WERI-Rb-1 (cell line): ENCODE measurements around the gene SEMA3C.

Experiments used
- DNase-seq: peaks from one replicate; pipeline ENCODE4 v3.0.0-alpha.2; 2020
- H3K27ac ChIP-seq: fragments of 250-450 bp; sonication (Bioruptor Pico); 2 replicates; pipeline ENCODE4 v1.5.1; 2020; ENCODE audit warnings: mild to moderate bottlenecking, moderate library complexity
- H3K27me3 ChIP-seq: fragments of 250-450 bp; sonication (Bioruptor Pico); 2 replicates; pipeline ENCODE4 v1.5.1; 2021; ENCODE audit warnings: mild to moderate bottlenecking, low read depth, moderate library complexity; ENCODE audit not compliant: insufficient read depth, severe bottlenecking
- H3K36me3 ChIP-seq: fragments of 250-450 bp; sonication (Bioruptor Pico); 2 replicates; pipeline ENCODE4 v1.5.1; 2020; ENCODE audit warnings: mild to moderate bottlenecking, moderate library complexity
- H3K4me3 ChIP-seq: 2 replicates; pipeline ENCODE4 v1.5.1; 2011; ENCODE audit warnings: low read depth, mild to moderate bottlenecking, control low read depth, low read length
- H3K9me3 ChIP-seq: fragments of 250-450 bp; sonication (Bioruptor Pico); 2 replicates; pipeline ENCODE4 v1.5.1; 2021; ENCODE audit warnings: mild to moderate bottlenecking, moderate library complexity; ENCODE audit not compliant: severe bottlenecking
- CTCF ChIP-seq: IDR thresholded peaks from 2 replicates; pipeline ENCODE4 v1.5.1; 2011; ENCODE audit warnings: low read depth, mild to moderate bottlenecking, control low read depth, inconsistent platforms, low read length

The SEMA3C gene

DNA sequence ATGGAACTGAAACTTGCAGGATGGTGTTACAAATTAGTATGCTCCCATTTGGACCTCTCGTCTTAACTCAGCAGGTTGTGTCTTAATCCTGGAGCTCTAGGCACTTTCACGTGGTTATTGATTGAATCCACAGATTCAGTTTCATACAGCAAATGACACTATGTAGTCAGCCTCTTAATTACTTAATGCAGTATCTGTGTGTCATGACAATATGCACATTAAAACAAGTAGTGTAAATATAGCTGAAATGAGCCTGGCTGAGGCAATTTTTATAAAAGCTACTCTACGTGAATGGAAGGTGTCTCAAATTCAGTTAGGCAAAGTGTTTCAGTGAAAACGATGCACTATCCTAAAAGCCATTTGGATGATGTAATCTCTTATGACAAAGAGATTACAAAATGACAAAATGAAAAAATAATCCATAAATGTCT lies 193.7 kb downstream of the SEMA3C start:
- peak; percentile 21 for DNase-seq
- Histone ChIP-seq H3K4me3 (no peak overlapping the region), H3K27ac (peak overlapping the region; percentile 9), H3K9me3 (no peaks in the 10 kb centered on the region), H3K27me3 (no peaks in the 10 kb centered on the region), H3K36me3 (no peaks in the 10 kb centered on the region)
- no peak for TF ChIP-seq CTCF

DNA sequence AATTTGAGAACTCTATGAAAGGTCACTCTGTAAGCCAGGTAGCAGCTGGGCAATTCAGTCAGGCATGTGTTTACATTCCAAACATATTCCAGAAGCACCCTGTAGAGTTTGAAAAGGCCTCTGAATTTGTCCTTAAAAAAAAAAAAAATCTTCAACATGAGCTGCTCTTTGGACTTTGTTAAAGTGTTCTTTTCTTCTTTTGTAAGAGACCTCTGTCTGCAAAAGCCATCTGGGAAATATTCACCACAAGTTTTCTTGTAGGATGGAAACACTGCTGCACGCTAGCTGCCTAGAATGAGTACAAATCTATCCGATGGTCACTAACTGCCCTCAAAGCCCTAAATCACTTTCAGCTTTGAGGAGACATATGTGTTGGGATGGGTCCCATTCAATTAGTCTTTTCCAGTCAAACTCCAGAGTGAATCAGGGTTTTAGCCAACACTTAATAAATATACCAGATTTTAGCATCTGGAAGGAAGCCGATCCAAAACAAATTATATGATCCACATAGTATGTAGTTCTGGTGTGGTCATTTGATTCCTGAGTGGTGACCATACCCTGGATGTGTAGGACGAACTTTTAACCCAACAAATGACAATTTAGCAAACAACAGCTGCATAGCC lies 194.5 kb downstream of the SEMA3C start:
- H3K9me3 ChIP-seq = no peaks in the 10 kb centered on the region
- H3K27ac ChIP-seq = peak overlapping the region; percentile 1
- no peaks in the 10 kb centered on the region for H3K27me3 ChIP-seq
- no peak overlapping the region for H3K4me3 ChIP-seq
- no peaks in the 10 kb centered on the region for H3K36me3 ChIP-seq
- no peak for DNase-seq
- no peak for TF ChIP-seq CTCF

DNA sequence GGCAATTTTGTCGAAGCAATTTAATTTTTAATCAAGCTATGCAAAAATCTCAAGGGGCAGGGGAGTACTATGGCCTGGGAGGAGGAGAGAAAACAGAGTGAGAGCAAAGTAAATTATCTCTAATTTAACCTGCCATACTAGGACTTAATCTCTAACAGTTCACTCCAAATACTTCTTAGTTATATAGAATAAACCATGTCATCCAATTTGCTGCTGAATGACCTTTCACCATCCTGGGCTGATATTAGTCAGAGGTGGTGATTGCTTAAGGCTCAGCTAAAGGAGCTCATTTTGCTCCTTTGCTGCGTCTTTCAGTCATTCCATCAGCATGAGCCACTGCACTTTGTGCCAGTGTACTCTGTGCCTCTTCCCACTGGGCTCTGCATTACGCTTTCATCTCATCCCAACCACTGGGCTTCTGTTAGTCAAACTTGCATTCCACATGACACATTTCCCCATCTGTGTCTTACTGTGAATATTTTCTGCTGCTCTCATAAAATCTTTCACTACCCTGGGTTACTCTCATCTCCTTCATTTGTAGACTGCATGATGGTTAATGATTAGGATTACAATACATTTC lies 196.1 kb downstream of the SEMA3C start:
- DNase-seq = no peak
- Histone ChIP-seq H3K9me3 (no peaks in the 10 kb centered on the region), H3K27me3 (no peaks in the 10 kb centered on the region), H3K27ac (no peak overlapping the region), H3K36me3 (no peaks in the 10 kb centered on the region), H3K4me3 (no peak overlapping the region)
- TF ChIP-seq CTCF = no peak

- TF ChIP-seq CTCF = no peak
- H3K4me3 ChIP-seq = no peak overlapping the region
- H3K27ac ChIP-seq = no peak overlapping the region
These were observed 196.8 kb downstream of the SEMA3C start for GRCh38 chr7:80721883-80722615.

GRCh38 chr7:80720146-80720545 lies 198.7 kb downstream of the SEMA3C start:
- no peaks in the 10 kb centered on the region for H3K9me3 ChIP-seq
- H3K27ac ChIP-seq = no peak overlapping the region
- no peaks in the 10 kb centered on the region for H3K27me3 ChIP-seq
- no peak overlapping the region for H3K4me3 ChIP-seq
- no peak for DNase-seq
- H3K36me3 ChIP-seq = no peaks in the 10 kb centered on the region
- no peak for TF ChIP-seq CTCF

More at GRCh38 chr7:80721883-80722615, 196.8 kb downstream of the SEMA3C start:
- no peak for DNase-seq
- Histone ChIP-seq H3K36me3 (no peaks in the 10 kb centered on the region), H3K27me3 (no peaks in the 10 kb centered on the region), H3K9me3 (no peaks in the 10 kb centered on the region)
